Panc1 (cell line): ENCODE results near the gene CHDH. TPM values are rescaled to one million over a fixed set of nuclear protein-coding genes. Genes with fewer than 3 reads are reported as not detected.

Source experiments
- ATAC-seq: fragments of 200-7000 bp; cut with Tn5 transposase; 2 replicates; pipeline ENCODE4 v1.9.1; 2020; ENCODE audit warnings: mild to moderate bottlenecking, moderate library complexity
- BruUV-seq: library from RNA; stranded (reverse); fragments of 400-500 nt; replicated peaks from 2 replicates; lab custom pipeline; 2021; lab: Mats Ljungman, UMichigan
- CTCF ChIA-PET: fragments of 300-600 bp; sonication (Branson Sonifier 250); formaldehyde crosslinking; loops from one replicate; lab custom pipeline; 2022; ENCODE audit warnings: antibody characterized with exemption; lab: Charles Lee
- POLR2A ChIA-PET: fragments of 300-600 bp; sonication (Branson Sonifier 250); formaldehyde crosslinking; loops from one replicate; lab custom pipeline; 2022; ENCODE audit warnings: antibody characterized with exemption; lab: Charles Lee
- DNase-seq: peaks from one replicate; pipeline ENCODE4 v3.0.0-alpha.2; 2010; ENCODE audit warnings: low read depth, low spot score
- H3K27ac ChIP-seq: 2 replicates; pipeline ENCODE4 v1.5.1; 2011; ENCODE audit warnings: mild to moderate bottlenecking, low read length, inconsistent platforms
- H3K27me3 ChIP-seq: fragments of 200-500 bp; sonication (Bioruptor generic); 2 replicates; pipeline ENCODE4 v1.6.0; 2014; ENCODE audit warnings: low read length, inconsistent platforms; ENCODE audit not compliant: control insufficient read depth, insufficient read depth
- H3K36me3 ChIP-seq: fragments of 200-500 bp; sonication (Bioruptor generic); 2 replicates; pipeline ENCODE4 v1.5.1; 2014; ENCODE audit warnings: inconsistent platforms, mild to moderate bottlenecking, low read length, moderate library complexity; ENCODE audit not compliant: control insufficient read depth, insufficient read depth
- H3K4me1 ChIP-seq: 2 replicates; pipeline ENCODE4 v1.5.1; 2011; ENCODE audit warnings: inconsistent platforms, mild to moderate bottlenecking, low read length, moderate library complexity; ENCODE audit not compliant: control insufficient read depth, insufficient read depth
- H3K4me3 ChIP-seq, 2 experiments: 2 replicates each; pipeline ENCODE4 v1.5.1; 2011 to 2012; ENCODE audit warnings: low read depth in 2 of 2, low read length in 2 of 2, mild to moderate bottlenecking in 2 of 2, inconsistent platforms in 1 of 2, moderate library complexity in 1 of 2
- H3K9me3 ChIP-seq: fragments of 200-500 bp; sonication (Bioruptor generic); 2 replicates; pipeline ENCODE4 v1.5.1; 2014; ENCODE audit warnings: low read depth, mild to moderate bottlenecking, inconsistent platforms, low read length, moderate library complexity; ENCODE audit not compliant: control insufficient read depth, insufficient read depth
- POLR2AphosphoS5 ChIP-seq: IDR thresholded peaks from 2 replicates; pipeline ENCODE4 v1.6.1; 2012; ENCODE audit warnings: mild to moderate bottlenecking, low read depth, low read length, moderate library complexity
- REST ChIP-seq, 2 experiments: IDR thresholded peaks; 2 replicates each; pipeline ENCODE4 v1.6.1; 2011 to 2012; ENCODE audit warnings: low read depth in 2 of 2, control low read depth in 1 of 2, low read length in 1 of 2, mild to moderate bottlenecking in 1 of 2, moderate library complexity in 1 of 2; ENCODE audit not compliant: insufficient read depth in 1 of 2
- SIN3A ChIP-seq: IDR thresholded peaks from 2 replicates; pipeline ENCODE4 v1.6.1; 2012; ENCODE audit warnings: low read depth, mild to moderate bottlenecking, low read length, moderate library complexity, borderline replicate concordance; ENCODE audit not compliant: insufficient read depth
- TCF7L2 ChIP-seq: IDR thresholded peaks from 2 replicates; pipeline ENCODE4 v1.6.1; 2011; ENCODE audit warnings: mild to moderate bottlenecking, low read depth, low read length, inconsistent platforms
- in situ Hi-C: cut with HindIII; loops from 2 replicates; pipeline ENCODE4 v1.10.0; 2016; ENCODE audit warnings: low sequenced_read_pairs, low pct_unique_long_range_greater_than_20kb
- intact Hi-C: fragments of 100-400 bp; cut with micrococcal nuclease; formaldehyde crosslinking; loops from one replicate; pipeline ENCODE4 v1.10.0; 2022; ENCODE audit not compliant: unreplicated experiment
- total RNA-seq: library from RNA; stranded (reverse); gene quantifications from one replicate; pipeline ENCODE4 v1.2.1, GENCODE V29; 2021; ENCODE audit not compliant: unreplicated experiment
- TF ChIP-seq, protein P1 (sequence below): fragments of 450-650 bp; IDR thresholded peaks from 2 replicates; pipeline ENCODE4 v1.5.1; 2017; ENCODE audit warnings: mild to moderate bottlenecking

Gene CHDH
- total RNA-seq, 1 experiment from 2014 or later, result 24.1 TPM

DNA sequence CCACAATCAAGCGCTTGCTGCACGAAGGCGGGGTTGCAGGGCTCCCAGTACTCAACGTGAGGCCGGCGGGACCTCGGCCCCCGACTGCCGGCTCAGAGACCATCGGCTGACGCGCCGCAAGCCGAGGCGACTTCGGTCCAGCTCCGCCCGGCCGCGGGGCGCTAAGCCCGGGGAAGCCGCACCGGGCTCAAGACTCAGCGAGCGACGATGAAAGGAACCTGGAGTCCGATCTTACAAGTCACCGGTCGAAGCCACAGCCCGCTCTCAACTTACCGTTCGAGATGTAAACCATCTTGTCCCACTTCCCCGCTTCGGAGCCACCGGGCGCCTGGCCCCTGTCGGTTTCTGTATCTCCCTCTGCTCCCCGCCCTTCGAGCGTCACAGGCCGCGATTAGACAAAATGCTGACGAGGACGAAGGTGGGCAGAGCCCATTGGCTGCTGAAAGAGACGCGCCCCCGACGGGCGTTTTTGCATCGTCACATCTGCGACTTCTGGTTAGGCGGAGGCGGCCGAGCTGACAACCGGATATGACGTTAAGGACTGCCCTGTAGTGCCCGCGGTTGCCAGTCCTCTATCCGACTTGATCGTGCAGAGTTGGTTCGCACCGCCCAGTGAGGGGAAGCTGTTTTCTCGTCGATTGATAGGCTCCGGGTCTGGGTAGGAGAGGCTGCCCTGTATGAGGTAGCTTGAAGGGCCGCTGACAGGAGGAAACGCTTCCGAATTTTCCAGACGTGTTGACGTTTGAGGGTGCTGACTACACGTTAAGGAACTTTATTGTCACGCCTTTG, 45.5 kb upstream of the CHDH start, which contains the start of gene SELENOK:
Gene SELENOK (minus strand): TSS at position 363 of the 789 bp plus-strand sequence.
- in situ Hi-C loops (no loop called here), intact Hi-C loops (no loop called here)
- CTCF ChIA-PET, result no interaction called here
- TF ChIP-seq TCF7L2, result no peak
- peak; percentile 79; the same call in 1 of the 2 replicates for TF ChIP-seq SIN3A
- TF ChIP-seq POLR2AphosphoS5, result peak; percentile 73
- no peaks in the 10 kb centered on the region; the same call in 1 of the 2 replicates for H3K27me3 ChIP-seq
- POLR2A ChIA-PET, result no interaction called here
- peaks cover 10% of the 10 kb centered on the region for H3K4me1 ChIP-seq
- DNase-seq (peak; percentile 88), ATAC-seq (peak; percentile 99)
- no TSS peak for BruUV-seq
- H3K4me3 ChIP-seq, result peak within 1 kb of the TSS; percentile 86 to 90
- H3K9me3 ChIP-seq, result no peaks in the 10 kb centered on the region
- H3K36me3 ChIP-seq, result peaks cover 5% of the 10 kb centered on the region
- H3K27ac ChIP-seq, result peak within 1 kb of the TSS; percentile 91

DNA sequence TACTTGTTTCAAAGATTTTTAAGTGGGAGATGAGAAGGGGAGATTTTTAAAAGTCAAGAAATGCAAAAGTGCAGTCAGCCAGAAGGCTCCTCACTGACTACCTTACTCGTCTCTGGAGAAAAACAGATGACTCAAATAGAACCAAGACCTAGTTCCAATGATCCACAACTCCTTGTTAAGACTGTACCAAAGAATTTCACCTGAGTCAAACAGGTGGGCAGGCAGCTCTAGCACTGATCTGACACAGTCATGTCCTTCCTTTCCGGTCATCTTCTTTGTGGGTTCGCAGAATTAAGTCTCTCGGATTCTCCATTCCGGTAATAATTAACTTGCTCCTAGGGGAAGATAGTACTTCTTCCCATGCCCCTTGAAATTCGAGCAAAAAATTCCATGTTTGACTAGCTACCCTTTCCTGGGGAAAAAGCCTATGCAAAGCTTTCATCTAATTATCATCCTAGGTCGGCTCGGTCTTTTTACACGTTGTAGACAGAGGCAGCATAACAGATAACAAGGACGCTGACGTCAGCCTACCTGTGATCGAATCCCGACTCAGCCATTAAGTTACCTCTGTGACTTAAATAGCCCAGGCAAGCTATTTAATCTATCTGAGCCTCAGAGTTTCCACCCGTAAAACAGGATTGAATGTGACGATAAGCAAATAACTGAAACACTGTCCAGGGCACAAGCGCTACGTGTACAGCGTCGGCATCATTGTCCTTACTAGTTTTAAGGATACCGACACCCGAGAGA, 44.7 kb upstream of the CHDH start:
- in situ Hi-C loops, result no loop called here

GRCh38 chr3:53888232-53888631, 42.0 kb upstream of the CHDH start:
- no peaks in the 10 kb centered on the region for H3K27me3 ChIP-seq
- H3K4me1 ChIP-seq, result peaks cover 10% of the 10 kb centered on the region
- no peaks in the 10 kb centered on the region for H3K9me3 ChIP-seq
- POLR2A ChIA-PET, result no interaction called here
- in situ Hi-C loops, result no loop called here
- ATAC-seq (no peak), DNase-seq (no peak)
- CTCF ChIA-PET, result no interaction called here
- BruUV-seq, result no TSS peak
- TF ChIP-seq SIN3A (no peak), TCF7L2 (no peak), POLR2AphosphoS5 (no peak), REST (IDR thresholded peaks at IDR 0.05; ENCODE audit: insufficient read depth in 1 of 2, low read depth in 2 of 2, low read length in 1 of 2) (no peak)
- TF ChIP-seq, protein P1, sequence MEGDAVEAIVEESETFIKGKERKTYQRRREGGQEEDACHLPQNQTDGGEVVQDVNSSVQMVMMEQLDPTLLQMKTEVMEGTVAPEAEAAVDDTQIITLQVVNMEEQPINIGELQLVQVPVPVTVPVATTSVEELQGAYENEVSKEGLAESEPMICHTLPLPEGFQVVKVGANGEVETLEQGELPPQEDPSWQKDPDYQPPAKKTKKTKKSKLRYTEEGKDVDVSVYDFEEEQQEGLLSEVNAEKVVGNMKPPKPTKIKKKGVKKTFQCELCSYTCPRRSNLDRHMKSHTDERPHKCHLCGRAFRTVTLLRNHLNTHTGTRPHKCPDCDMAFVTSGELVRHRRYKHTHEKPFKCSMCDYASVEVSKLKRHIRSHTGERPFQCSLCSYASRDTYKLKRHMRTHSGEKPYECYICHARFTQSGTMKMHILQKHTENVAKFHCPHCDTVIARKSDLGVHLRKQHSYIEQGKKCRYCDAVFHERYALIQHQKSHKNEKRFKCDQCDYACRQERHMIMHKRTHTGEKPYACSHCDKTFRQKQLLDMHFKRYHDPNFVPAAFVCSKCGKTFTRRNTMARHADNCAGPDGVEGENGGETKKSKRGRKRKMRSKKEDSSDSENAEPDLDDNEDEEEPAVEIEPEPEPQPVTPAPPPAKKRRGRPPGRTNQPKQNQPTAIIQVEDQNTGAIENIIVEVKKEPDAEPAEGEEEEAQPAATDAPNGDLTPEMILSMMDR, result no peak
- intact Hi-C loops, result no loop called here
- no peak overlapping the region for H3K4me3 ChIP-seq
- peaks cover 5% of the 10 kb centered on the region for H3K36me3 ChIP-seq
- H3K27ac ChIP-seq, result no peak overlapping the region

More for the DNA sequence above, 44.7 kb upstream of the CHDH start:
- ChIA-PET POLR2A (no interaction called here), CTCF (no interaction called here)
- TF ChIP-seq POLR2AphosphoS5, result no peak
- Histone ChIP-seq H3K4me3 (peak overlapping the region; percentile 86 to 90), H3K9me3 (no peaks in the 10 kb centered on the region), H3K36me3 (peaks cover 5% of the 10 kb centered on the region), H3K4me1 (peaks cover 10% of the 10 kb centered on the region), H3K27ac (peak overlapping the region; percentile 79), H3K27me3 (no peaks in the 10 kb centered on the region; the same call in 1 of the 2 replicates)
- BruUV-seq, result TSS peak; percentile 83
- no peak for DNase-seq
- intact Hi-C loops, result no loop called here
- ATAC-seq, result 0 out of 2 replicates have a peak, but pooled peaks have one; percentile 1
